DND-41 (cell line): ENCODE results near the gene DACH1.

Experiments
- CTCF ChIP-seq: IDR thresholded peaks from 2 replicates; pipeline ENCODE4 v1.5.1; 2012; ENCODE audit warnings: borderline replicate concordance, low read length, moderate library complexity, mild to moderate bottlenecking; ENCODE audit not compliant: poor library complexity, severe bottlenecking; ENCODE audit errors: extremely low read depth
- EZH2 ChIP-seq: IDR thresholded peaks from 3 replicates; pipeline ENCODE4 v1.6.1; 2012; ENCODE audit warnings: borderline replicate concordance, low read depth, mild to moderate bottlenecking, moderate library complexity, low read length, inconsistent platforms; ENCODE audit not compliant: severe bottlenecking

GRCh38 chr13:71727042-71727441 is 140.0 kb downstream of the DACH1 start:
- no peak for TF ChIP-seq CTCF
- no peak for TF ChIP-seq EZH2
